GM23248 (cell line): ENCODE data around the gene PPOX. TPM values are rescaled to one million over a fixed set of nuclear protein-coding genes. Genes with fewer than 3 reads are reported as not detected.

Experiments
- DNase-seq: peaks from one replicate; pipeline ENCODE4 v3.0.0-alpha.2; 2015
- H2AFZ ChIP-seq: fragments of 200-600 bp; sonication (generic); 2 replicates; pipeline ENCODE4 v1.6.1; 2016; ENCODE audit warnings: antibody characterized with exemption
- H3F3A ChIP-seq: fragments of 200-600 bp; sonication (generic); 2 replicates; pipeline ENCODE4 v1.6.1; 2016; ENCODE audit warnings: mild to moderate bottlenecking, antibody characterized with exemption, mixed run types; ENCODE audit not compliant: insufficient read depth
- H3K27ac ChIP-seq: fragments of 200-600 bp; sonication (generic); 2 replicates; pipeline ENCODE4 v1.5.1; 2016; ENCODE audit warnings: mild to moderate bottlenecking
- H3K27me3 ChIP-seq: fragments of 200-600 bp; sonication (generic); replicated peaks from 2 replicates; pipeline ENCODE4 v1.6.1; 2016; ENCODE audit warnings: mild to moderate bottlenecking; ENCODE audit not compliant: insufficient read depth
- H3K36me3 ChIP-seq: fragments of 200-600 bp; sonication (generic); 2 replicates; pipeline ENCODE4 v1.6.1; 2016; ENCODE audit warnings: low read depth, mild to moderate bottlenecking
- H3K4me1 ChIP-seq: fragments of 200-600 bp; sonication (generic); 2 replicates; pipeline ENCODE4 v1.6.1; 2016; ENCODE audit warnings: mild to moderate bottlenecking; ENCODE audit not compliant: insufficient read depth
- H3K4me2 ChIP-seq: fragments of 200-600 bp; sonication (generic); one replicate; pipeline ENCODE4 v1.6.1; 2016; ENCODE audit warnings: mild to moderate bottlenecking; ENCODE audit not compliant: unreplicated experiment
- H3K4me3 ChIP-seq: fragments of 200-600 bp; sonication (generic); 2 replicates; pipeline ENCODE4 v1.5.1; 2016; ENCODE audit warnings: mild to moderate bottlenecking
- H3K79me2 ChIP-seq: fragments of 200-600 bp; sonication (generic); 2 replicates; pipeline ENCODE4 v1.6.1; 2016; ENCODE audit warnings: mild to moderate bottlenecking; ENCODE audit not compliant: insufficient read depth
- H3K9ac ChIP-seq: fragments of 200-600 bp; sonication (generic); 2 replicates; pipeline ENCODE4 v1.6.1; 2016; ENCODE audit warnings: mild to moderate bottlenecking
- H3K9me2 ChIP-seq: fragments of 200-600 bp; sonication (generic); 2 replicates; pipeline ENCODE4 v1.6.1; 2016; ENCODE audit warnings: mixed run types, mild to moderate bottlenecking, moderate library complexity; ENCODE audit not compliant: insufficient read depth
- H3K9me3 ChIP-seq: fragments of 200-600 bp; sonication (generic); one replicate; pipeline ENCODE4 v1.6.1; 2017; ENCODE audit warnings: low read depth
- H4K20me1 ChIP-seq: fragments of 200-600 bp; sonication (generic); 2 replicates; pipeline ENCODE4 v1.6.0; 2016; ENCODE audit not compliant: insufficient read depth
- EZH2 ChIP-seq: fragments of 200-600 bp; sonication (generic); IDR thresholded peaks from 2 replicates; pipeline ENCODE4 v1.6.1; 2018; ENCODE audit warnings: antibody characterized with exemption, mild to moderate bottlenecking; ENCODE audit not compliant: insufficient read depth, poor library complexity, severe bottlenecking
- EZH2phosphoT487 ChIP-seq: fragments of 200-600 bp; sonication (generic); IDR thresholded peaks from 2 replicates; pipeline ENCODE4 v1.6.1; 2018; ENCODE audit warnings: antibody characterized with exemption, moderate library complexity, mild to moderate bottlenecking, low read depth; ENCODE audit not compliant: insufficient read depth
- WGBS, 2 experiments: methylation state at CpG; one replicate each; pipeline ENCODE4 v1.1.6; 2015 to 2017; ENCODE audit warnings: low lambda C conversion rate in 2 of 2, low coverage in 1 of 2; ENCODE audit errors: missing lambda C conversion rate in 2 of 2; 5-methylcytosine and 5-hydroxymethylcytosine counted together
- in situ Hi-C: fragments of 300-500 bp; cut with MboI; formaldehyde crosslinking; loops from 2 replicates; pipeline ENCODE4 v1.15.0; 2020
- polyA plus RNA-seq: library from polyadenylated mRNA; unstranded; fragments of >200 nt; fragmentation: Nextera tagmentation; extraction: Ambion mirVana; gene quantifications from 2 replicates; pipeline ENCODE4 v1.2.1, GENCODE V29; 2016
- total RNA-seq: library from RNA; depleted of rRNA; stranded (reverse); fragments of >200 nt; shearing (Covaris generic); gene quantifications from 2 replicates; pipeline ENCODE4 v1.2.3, GENCODE V29; 2014

PPOX gene
- total and polyA plus RNA-seq, 2 experiments from 2014 or later, result 18.8 to 21.5 TPM

GRCh38 chr1:161172776-161173376 is 6.7 kb downstream of the PPOX start:
- Histone ChIP-seq H3K36me3 (peaks cover 23% of the 10 kb centered on the region), H3K4me2 (peak overlapping the region; percentile 73), H4K20me1 (no peaks in the 10 kb centered on the region), H2AFZ (no peak overlapping the region), H3K27ac (peak overlapping the region; percentile 93), H3K4me3 (peak overlapping the region; percentile 16), H3K79me2 (peaks cover 26% of the 10 kb centered on the region), H3K9me2 (no peaks in the 10 kb centered on the region), H3K4me1 (peaks cover 23% of the 10 kb centered on the region), H3K9ac (peak overlapping the region; percentile 78), H3K9me3 (no peaks in the 10 kb centered on the region), H3F3A (peaks cover 25% of the 10 kb centered on the region), H3K27me3 (no peaks in the 10 kb centered on the region)
- TF ChIP-seq EZH2phosphoT487 (peak; percentile 92), EZH2 (no peak)
- DNase-seq, result peak; percentile 95
- WGBS, 2 experiments, result 25% methylated on average over 4 of the region's 4 CpGs
- in situ Hi-C loops, result no loop called here

GRCh38 chr1:161173711-161174110 is 7.5 kb downstream of the PPOX start:
- Histone ChIP-seq H2AFZ (no peak overlapping the region), H3K27me3 (no peaks in the 10 kb centered on the region), H3K4me2 (peak overlapping the region; percentile 43), H3K9ac (peak overlapping the region; percentile 78), H3K9me2 (no peaks in the 10 kb centered on the region), H3K36me3 (peaks cover 23% of the 10 kb centered on the region), H3K4me3 (no peak overlapping the region), H4K20me1 (no peaks in the 10 kb centered on the region), H3K9me3 (no peaks in the 10 kb centered on the region), H3F3A (peaks cover 25% of the 10 kb centered on the region), H3K27ac (peak overlapping the region; percentile 93), H3K79me2 (peaks cover 26% of the 10 kb centered on the region), H3K4me1 (peaks cover 23% of the 10 kb centered on the region)
- in situ Hi-C loops, result no loop called here
- TF ChIP-seq EZH2 (no peak), EZH2phosphoT487 (no peak)
- no peak for DNase-seq
- 96 to 98% methylated on average over 11 of the region's 11 CpGs for WGBS, 2 experiments

- no peaks in the 10 kb centered on the region for H3K27me3 ChIP-seq
- H3K9me2 ChIP-seq, result no peaks in the 10 kb centered on the region
- peaks cover 26% of the 10 kb centered on the region for H3K79me2 ChIP-seq
- 88 to 93% methylated on average over 11 of the region's 11 CpGs for WGBS, 2 experiments
- H4K20me1 ChIP-seq, result no peaks in the 10 kb centered on the region
- no peaks in the 10 kb centered on the region for H3K9me3 ChIP-seq
- in situ Hi-C loops, result no loop called here
- no peak overlapping the region for H3K27ac ChIP-seq
- TF ChIP-seq EZH2 (no peak), EZH2phosphoT487 (no peak)
- H3K4me2 ChIP-seq, result no peak overlapping the region
- peaks cover 25% of the 10 kb centered on the region for H3F3A ChIP-seq
- H3K4me3 ChIP-seq, result no peak overlapping the region
- DNase-seq, result no peak
- peaks cover 23% of the 10 kb centered on the region for H3K4me1 ChIP-seq
- H3K9ac ChIP-seq, result no peak overlapping the region
- H3K36me3 ChIP-seq, result peaks cover 23% of the 10 kb centered on the region
- H2AFZ ChIP-seq, result no peak overlapping the region
These were observed 8.7 kb downstream of the PPOX start for GRCh38 chr1:161174911-161175310.

GRCh38 chr1:161175771-161176453 is 9.7 kb downstream of the PPOX start:
- H3K27ac ChIP-seq, result no peak overlapping the region
- TF ChIP-seq EZH2 (no peak), EZH2phosphoT487 (no peak)
- 93 to 95% methylated on average over 10 of the region's 10 CpGs for WGBS, 2 experiments
- peak overlapping the region; percentile 98 for H3K4me3 ChIP-seq
- H3K79me2 ChIP-seq, result peaks cover 26% of the 10 kb centered on the region
- H3F3A ChIP-seq, result peaks cover 25% of the 10 kb centered on the region
- no peak for DNase-seq
- H4K20me1 ChIP-seq, result no peaks in the 10 kb centered on the region
- no peaks in the 10 kb centered on the region for H3K27me3 ChIP-seq
- H2AFZ ChIP-seq, result no peak overlapping the region
- H3K9ac ChIP-seq, result peak overlapping the region; percentile 97
- peaks cover 23% of the 10 kb centered on the region for H3K4me1 ChIP-seq
- peak overlapping the region; percentile 90 for H3K4me2 ChIP-seq
- no peaks in the 10 kb centered on the region for H3K9me3 ChIP-seq
- peaks cover 17% of the 10 kb centered on the region for H3K36me3 ChIP-seq
- in situ Hi-C loops, result no loop called here
- no peaks in the 10 kb centered on the region for H3K9me2 ChIP-seq
